ENCODE data around the gene CTLA4.
A peak's percentile ranks its signal among the peaks of the same experiment; 100 is the strongest.
"Not testable (repeated sequence)": the region's sequence is repeated elsewhere in the genome, so short reads cannot be mapped to it uniquely, and the experiment has no call there.

The CTLA4 gene

GRCh38 chr2:203857656-203858055 lies 9.9 kb upstream of the CTLA4 start:
- DNase-seq (ENCODE audit: low spot score) (no peak), FAIRE-seq (no peak)

- DNase-seq (ENCODE audit: low spot score) (no peak), FAIRE-seq (no peak)
Measured at GRCh38 chr2:203858176-203858575, 9.4 kb upstream of the CTLA4 start.

- FAIRE-seq (peak; percentile 40), DNase-seq (ENCODE audit: low spot score) (no peak)
Measured at GRCh38 chr2:203859030-203859789, 8.4 kb upstream of the CTLA4 start.

- FAIRE-seq (no peak), DNase-seq (ENCODE audit: low spot score) (no peak)
Measured at GRCh38 chr2:203861197-203861596, 6.4 kb upstream of the CTLA4 start.

GRCh38 chr2:203861607-203862006 lies 6.0 kb upstream of the CTLA4 start:
- no peak for FAIRE-seq
- DNase-seq (ENCODE audit: low spot score) = no peak

- FAIRE-seq (no peak), DNase-seq (ENCODE audit: low spot score) (no peak)
Measured at GRCh38 chr2:203869223-203870042, 1.9 kb downstream of the CTLA4 start.

- no peak for FAIRE-seq
- DNase-seq (ENCODE audit: low spot score) = no peak
Measured at GRCh38 chr2:203870481-203870880, 2.9 kb downstream of the CTLA4 start.

- DNase-seq (ENCODE audit: low spot score) = no peak
- FAIRE-seq = no peak
Measured at GRCh38 chr2:203870941-203871340, 3.4 kb downstream of the CTLA4 start.

GRCh38 chr2:203871371-203871983 lies 3.9 kb downstream of the CTLA4 start:
- no peak for FAIRE-seq
- no peak for DNase-seq (ENCODE audit: low spot score)

- FAIRE-seq (no peak), DNase-seq (ENCODE audit: low spot score) (no peak)
Measured at GRCh38 chr2:203873461-203873860, 5.9 kb downstream of the CTLA4 start.

GRCh38 chr2:203873921-203874631 lies 6.5 kb downstream of the CTLA4 start:
- DNase-seq (ENCODE audit: low spot score) = peak; percentile 8
- FAIRE-seq = no peak

GRCh38 chr2:203875471-203875870 lies 7.9 kb downstream of the CTLA4 start:
- no peak for FAIRE-seq
- DNase-seq (ENCODE audit: low spot score) = no peak

- FAIRE-seq (no peak), DNase-seq (ENCODE audit: low spot score) (no peak)
Measured at GRCh38 chr2:203876328-203876727, 8.8 kb downstream of the CTLA4 start.

GRCh38 chr2:203878063-203878462 lies 10.5 kb downstream of the CTLA4 start:
- no peak for FAIRE-seq
- DNase-seq (ENCODE audit: low spot score) = no peak

- DNase-seq (ENCODE audit: low spot score) (no peak), FAIRE-seq (no peak)
Measured at GRCh38 chr2:203880557-203881125, 13.1 kb downstream of the CTLA4 start.

- not testable (repeated sequence) for DNase-seq (ENCODE audit: low spot score); FAIRE-seq
Measured at GRCh38 chr2:203881185-203881584, 13.6 kb downstream of the CTLA4 start.

- no peak for DNase-seq (ENCODE audit: low spot score)
- no peak for FAIRE-seq
Measured at GRCh38 chr2:203882551-203882950, 15.0 kb downstream of the CTLA4 start.

- FAIRE-seq (no peak), DNase-seq (ENCODE audit: low spot score) (no peak)
Measured at GRCh38 chr2:203886661-203887151, 19.1 kb downstream of the CTLA4 start.

GRCh38 chr2:203887677-203888076 lies 20.1 kb downstream of the CTLA4 start:
- DNase-seq (ENCODE audit: low spot score) = no peak
- FAIRE-seq = no peak

GRCh38 chr2:203889542-203889941 lies 22.0 kb downstream of the CTLA4 start:
- no peak for FAIRE-seq
- no peak for DNase-seq (ENCODE audit: low spot score)

- FAIRE-seq = no peak
- DNase-seq (ENCODE audit: low spot score) = no peak
Measured at GRCh38 chr2:203889944-203890343, 22.4 kb downstream of the CTLA4 start.
